Urinary bladder (tissue), 4 donors: Measurements from ENCODE around the gene GSTM2. TPM values are rescaled to one million over a fixed set of nuclear protein-coding genes. Genes with fewer than 3 reads are reported as not detected.

Experiments
- DNase-seq: peaks from one replicate; pipeline ENCODE4 v3.0.0-alpha.2; 2015; ENCODE audit errors: extremely low spot score
- H3K27ac ChIP-seq: one replicate; pipeline ENCODE4 v1.5.1; 2013; ENCODE audit warnings: low read depth, mild to moderate bottlenecking, moderate library complexity
- H3K36me3 ChIP-seq: one replicate; pipeline ENCODE4 v1.6.1; 2013; ENCODE audit warnings: mild to moderate bottlenecking, moderate library complexity; ENCODE audit not compliant: insufficient read depth
- H3K4me1 ChIP-seq: one replicate; pipeline ENCODE4 v1.6.1; 2013; ENCODE audit warnings: mild to moderate bottlenecking, moderate library complexity; ENCODE audit not compliant: insufficient read depth
- H3K4me3 ChIP-seq: one replicate; pipeline ENCODE4 v1.5.1; 2013; ENCODE audit warnings: low read depth, low read length
- WGBS: extraction: QIAGEN DNeasy Blood & Tissue Kit; methylation state at CpG from one replicate; pipeline ENCODE4 v1.1.7; 2013; 5-methylcytosine and 5-hydroxymethylcytosine counted together
- polyA plus RNA-seq: library from polyadenylated mRNA; stranded (reverse); fragments of 200-250 nt; gene quantifications from one replicate; pipeline ENCODE4 v1.2.3, GENCODE V29; 2013
- total RNA-seq: library from RNA; depleted of rRNA; stranded (reverse); fragments of >200 nt; gene quantifications from one replicate; pipeline ENCODE4 v1.2.3, GENCODE V29; 2014
- donor health status: healthy with polysubstance abuse.
- donor health status: healthy.

Gene GSTM2
- total RNA-seq (78.0 TPM), polyA plus RNA-seq (77.9 TPM)

DNA sequence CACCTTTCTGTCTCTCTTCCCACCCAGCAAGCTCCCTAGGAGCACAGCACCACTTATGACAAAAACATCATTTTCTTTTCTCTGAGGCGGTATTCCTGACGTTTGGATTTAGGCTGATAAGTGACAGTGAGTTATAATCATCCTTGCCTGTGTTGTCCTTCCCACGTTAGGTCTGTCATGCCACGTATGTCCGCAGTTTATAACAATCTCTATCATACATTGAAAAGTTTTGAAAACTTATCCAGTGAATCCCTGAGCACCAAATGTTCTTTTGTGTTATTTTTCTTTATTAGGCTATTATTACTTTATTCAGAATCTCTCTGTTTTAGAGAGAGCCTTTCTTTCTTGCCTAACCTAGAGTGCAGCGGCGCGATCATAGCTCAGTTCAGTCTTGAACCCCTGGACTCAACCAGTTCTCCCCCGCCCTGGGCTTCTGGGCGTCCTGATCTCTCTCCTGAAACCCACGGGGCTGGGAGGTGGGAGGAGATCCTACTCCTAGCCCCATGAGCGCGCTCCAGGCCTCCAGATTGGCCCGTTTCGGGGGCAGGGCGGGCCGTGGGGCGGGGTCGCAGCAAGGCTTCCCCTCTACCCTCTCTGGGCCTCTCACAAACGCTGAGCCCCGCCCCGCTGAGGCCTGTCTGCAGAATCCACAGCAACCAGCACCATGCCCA is at the start of gene GSTM2:
Gene GSTM2 (plus strand): TSS at position 606 of the 671 bp plus-strand sequence. CDS start 59 bp downstream, at position 665.
- H3K4me1 ChIP-seq = no peaks in the 10 kb centered on the region
- peak; percentile 86 for DNase-seq
- H3K4me3 ChIP-seq = peak within 1 kb of the TSS; percentile 78
- peak within 1 kb of the TSS; percentile 28 for H3K27ac ChIP-seq
- 8% methylated on average over 22 of the region's 22 CpGs for WGBS
- H3K36me3 ChIP-seq = peaks cover 4% of the 10 kb centered on the region

DNA sequence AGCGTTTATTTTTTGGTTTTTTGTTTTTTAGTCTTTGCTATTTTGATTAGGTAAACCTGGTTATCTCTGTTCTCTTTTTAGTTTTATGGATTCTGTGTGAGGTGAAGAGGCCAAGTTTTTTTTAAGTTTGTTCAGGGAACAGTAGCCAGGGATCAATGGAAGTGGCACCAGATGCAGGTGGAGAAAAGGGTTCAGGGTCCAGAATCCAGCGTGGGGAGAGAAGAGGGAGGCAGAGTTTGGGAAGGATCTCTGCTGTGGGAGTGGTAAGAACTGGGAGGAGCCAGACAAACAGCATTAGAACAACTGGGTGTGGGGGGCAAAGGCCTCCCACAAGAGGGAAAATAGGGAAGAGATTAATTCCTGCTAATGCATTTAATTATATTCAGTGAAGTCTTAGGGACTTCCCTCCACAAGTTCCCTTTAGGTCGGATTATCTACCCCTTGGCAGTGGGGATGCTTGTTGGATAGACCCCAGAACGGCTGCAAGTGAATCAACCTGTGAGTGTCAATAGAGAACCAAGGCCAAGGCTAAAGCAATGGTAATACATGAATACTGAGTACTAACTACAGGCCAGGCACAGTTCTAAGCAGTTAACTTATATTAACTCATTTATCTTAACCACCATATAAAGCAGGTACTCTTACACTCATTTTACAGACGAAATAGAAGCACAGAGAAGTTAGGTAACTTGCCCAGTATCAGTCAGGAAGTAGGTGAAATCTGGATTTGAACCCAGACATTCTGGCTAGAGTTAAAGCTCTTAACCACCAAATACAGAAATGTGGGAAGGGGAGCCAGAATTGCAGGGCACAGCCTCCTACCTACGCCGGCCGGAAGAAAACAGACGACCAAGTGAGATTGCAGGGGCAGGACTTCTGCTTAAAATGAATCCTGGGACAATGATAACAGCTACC is 48.9 kb upstream of the GSTM2 start:
- no peak for DNase-seq
- 49% methylated on average over 9 of the region's 9 CpGs for WGBS
- Histone ChIP-seq H3K27ac (no peak overlapping the region), H3K4me1 (no peaks in the 10 kb centered on the region), H3K4me3 (peak overlapping the region; percentile 58), H3K36me3 (no peaks in the 10 kb centered on the region)

DNA sequence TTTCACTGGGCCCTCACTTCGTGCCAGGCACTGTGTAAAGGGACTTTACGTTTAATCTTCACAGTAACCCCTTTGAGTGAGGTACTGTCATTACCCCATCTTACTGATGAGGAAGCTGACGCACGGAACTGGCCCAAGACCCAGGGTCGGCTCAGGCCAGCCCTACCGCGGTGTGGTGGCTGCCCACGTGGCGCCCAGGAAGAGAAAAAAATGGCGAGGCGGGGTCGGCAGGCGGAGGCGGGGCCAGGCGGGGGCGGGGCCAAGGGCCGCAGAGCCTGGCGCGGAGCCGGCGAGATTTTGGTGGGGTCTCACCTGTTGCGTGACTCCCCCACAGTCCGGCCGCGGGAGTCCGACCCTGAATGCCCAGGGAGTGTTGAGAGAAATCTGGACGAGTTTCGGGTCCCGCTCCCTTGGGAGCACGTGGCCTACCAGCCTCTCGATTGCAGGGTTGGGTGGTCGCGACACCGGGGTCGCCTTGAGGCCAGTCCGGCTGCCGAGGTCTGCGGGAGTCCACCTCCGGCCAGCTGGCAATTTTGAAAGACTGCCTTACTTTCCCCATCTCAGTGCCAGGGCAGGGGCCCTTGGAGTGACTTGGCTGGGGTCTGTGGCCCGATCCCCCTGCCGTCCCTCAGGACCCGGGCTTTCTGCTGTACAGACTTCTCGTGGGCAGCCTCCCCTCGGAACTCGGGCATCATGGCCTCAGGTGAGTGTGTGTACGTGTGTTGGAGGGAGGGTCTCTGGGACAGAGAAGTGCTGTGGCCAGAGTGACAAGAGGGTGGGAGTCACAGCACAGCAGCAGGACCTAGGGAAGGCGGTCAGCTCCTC is 48.1 kb upstream of the GSTM2 start, which contains the start of the genes AMPD2 and GNAT2:
Gene AMPD2 (plus strand): TSS at position 262 of the 825 bp plus-strand sequence. CDS start 1,339 bp downstream, outside the sequence.
Gene GNAT2 (minus strand): TSS at position 41 of the 825 bp plus-strand sequence. CDS start 6,746 bp downstream, outside the sequence.
- Histone ChIP-seq H3K4me1 (no peaks in the 10 kb centered on the region), H3K4me3 (peak within 1 kb of the TSS; percentile 58), H3K27ac (peak within 1 kb of the TSS; percentile 80), H3K36me3 (no peaks in the 10 kb centered on the region)
- DNase-seq = no peak
- under 1% methylated on average over 47 of the region's 47 CpGs for WGBS

DNA sequence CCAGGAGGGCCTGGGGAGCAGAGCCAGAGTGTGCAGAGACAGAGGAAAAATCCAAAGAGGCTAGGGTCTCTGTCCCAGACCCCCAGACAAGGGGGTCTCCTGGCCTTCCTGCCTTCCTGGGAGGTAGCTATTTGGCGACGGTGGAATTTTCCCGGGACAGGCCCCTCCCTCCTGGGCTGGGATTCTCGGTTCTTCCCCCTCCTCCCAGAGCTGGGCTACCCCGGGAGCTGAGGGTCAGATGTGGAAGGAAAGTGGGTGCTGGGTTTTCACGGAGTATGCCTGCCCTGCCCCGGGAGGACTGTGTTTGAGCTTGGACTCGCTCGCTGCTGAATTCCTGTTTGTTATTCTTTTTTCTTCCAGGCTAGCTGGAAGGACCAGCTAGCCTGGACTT is 47.5 kb upstream of the GSTM2 start:
- DNase-seq = no peak
- peak overlapping the region; percentile 58 for H3K4me3 ChIP-seq
- no peaks in the 10 kb centered on the region for H3K4me1 ChIP-seq
- 0% methylated on average over 9 of the region's 9 CpGs for WGBS
- no peaks in the 10 kb centered on the region for H3K36me3 ChIP-seq
- peak overlapping the region; percentile 80 for H3K27ac ChIP-seq

DNA sequence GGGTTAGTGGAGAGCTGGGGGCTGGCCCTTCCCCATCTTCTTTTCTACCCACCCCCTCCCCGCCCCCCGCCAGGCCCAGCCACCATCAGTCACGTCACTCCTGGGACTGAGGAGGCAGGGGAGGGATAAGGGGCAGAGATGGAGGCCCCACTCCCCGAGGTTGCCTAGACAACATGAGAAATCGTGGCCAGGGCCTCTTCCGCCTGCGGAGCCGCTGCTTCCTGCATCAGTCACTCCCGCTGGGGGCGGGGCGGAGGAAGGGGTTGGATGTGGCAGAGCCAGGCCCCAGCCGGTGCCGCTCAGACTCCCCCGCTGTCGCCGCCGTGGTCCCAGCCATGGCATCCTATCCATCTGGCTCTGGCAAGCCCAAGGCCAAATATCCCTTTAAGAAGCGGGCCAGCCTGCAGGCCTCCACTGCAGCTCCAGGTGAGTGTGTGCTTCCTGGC is 47.0 kb upstream of the GSTM2 start:
- DNase-seq = peak; percentile 90
- H3K27ac ChIP-seq = peak overlapping the region; percentile 80
- no peaks in the 10 kb centered on the region for H3K36me3 ChIP-seq
- no peaks in the 10 kb centered on the region for H3K4me1 ChIP-seq
- WGBS = under 1% methylated on average over 18 of the region's 18 CpGs
- peak overlapping the region; percentile 58 for H3K4me3 ChIP-seq

DNA sequence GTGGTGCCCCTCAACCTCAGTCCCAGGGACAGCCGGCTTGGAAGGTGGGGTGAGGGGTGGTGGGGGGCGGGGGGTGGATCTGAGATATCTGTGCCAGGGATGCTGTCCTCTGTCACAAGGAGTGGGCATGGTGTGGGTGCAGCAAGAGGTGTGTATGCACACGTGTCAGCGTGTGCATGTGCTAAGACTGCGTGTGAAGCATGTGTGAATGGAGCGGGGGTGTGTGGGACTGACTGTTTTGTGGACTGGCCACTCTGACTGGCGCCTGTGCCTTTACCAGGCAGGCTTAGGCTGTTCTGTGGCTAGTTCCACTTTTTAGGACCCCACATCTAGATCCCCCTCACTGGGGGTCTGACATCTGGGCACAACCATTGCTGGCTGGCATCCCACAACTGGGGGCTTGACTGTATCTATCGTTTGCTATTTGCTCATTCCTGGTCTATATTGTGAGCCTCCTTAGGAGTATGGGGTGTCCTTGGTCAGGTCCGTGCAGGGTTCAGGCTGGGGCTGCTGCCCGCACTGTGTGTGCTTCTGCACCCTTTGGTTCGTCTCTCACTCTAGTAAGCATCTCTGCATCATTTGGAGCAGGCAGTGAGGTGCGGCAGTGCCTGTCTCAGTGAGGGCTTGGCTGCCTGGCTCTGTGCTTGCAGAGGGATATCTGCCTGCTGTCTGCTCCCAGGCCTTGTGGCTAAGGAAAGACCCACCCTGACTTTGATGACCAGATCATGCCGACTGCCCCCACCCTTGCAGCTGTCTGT is 46.3 kb upstream of the GSTM2 start:
- no peaks in the 10 kb centered on the region for H3K36me3 ChIP-seq

DNA sequence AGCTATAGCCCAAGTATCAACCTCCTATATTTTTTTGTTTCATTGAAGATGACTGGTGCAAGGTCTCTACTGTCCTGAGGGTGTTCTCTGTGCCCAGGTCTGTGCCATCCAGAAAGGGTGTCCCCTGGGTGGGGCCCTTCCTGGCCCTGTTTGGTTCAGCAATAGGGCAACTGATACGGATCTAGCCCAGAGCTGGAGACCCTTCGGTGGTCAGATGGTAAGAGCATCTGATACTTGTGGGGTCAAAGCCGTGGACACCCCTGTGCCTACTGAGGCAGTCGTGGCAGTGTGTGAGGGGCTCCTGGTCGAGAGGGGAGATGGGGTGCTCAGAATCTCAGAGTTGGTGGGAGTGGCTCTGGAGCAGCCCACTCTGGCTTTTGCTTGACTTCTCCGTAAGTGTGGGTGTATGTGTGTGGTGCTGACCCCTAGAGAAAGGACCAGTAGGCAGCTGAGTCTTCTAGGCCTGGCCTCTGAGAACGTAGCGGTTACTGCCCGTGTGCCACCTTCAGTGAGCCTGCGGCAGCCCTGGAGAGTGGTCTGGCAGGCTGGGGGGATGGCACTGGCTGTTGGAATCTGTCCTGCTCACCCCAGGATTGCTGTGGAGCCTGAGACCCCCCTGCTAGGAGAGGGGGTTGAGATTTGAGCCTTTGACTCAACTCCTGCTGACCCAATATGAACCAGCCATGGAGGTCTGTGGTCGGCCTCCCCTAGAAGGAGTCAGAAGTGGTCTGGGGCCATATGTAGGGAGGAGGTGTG is 45.5 kb upstream of the GSTM2 start:
- H3K4me3 ChIP-seq = no peak overlapping the region
- H3K27ac ChIP-seq = no peak overlapping the region
- DNase-seq = no peak
- H3K36me3 ChIP-seq = peaks cover 3% of the 10 kb centered on the region
- H3K4me1 ChIP-seq = no peaks in the 10 kb centered on the region
- 83% methylated on average over 11 of the region's 11 CpGs for WGBS

More for the DNA sequence above, 46.3 kb upstream of the GSTM2 start:
- no peak overlapping the region for H3K27ac ChIP-seq
- WGBS = 38% methylated on average over 13 of the region's 13 CpGs
- peak overlapping the region; percentile 58 for H3K4me3 ChIP-seq
- no peaks in the 10 kb centered on the region for H3K4me1 ChIP-seq
- DNase-seq = no peak

DNA sequence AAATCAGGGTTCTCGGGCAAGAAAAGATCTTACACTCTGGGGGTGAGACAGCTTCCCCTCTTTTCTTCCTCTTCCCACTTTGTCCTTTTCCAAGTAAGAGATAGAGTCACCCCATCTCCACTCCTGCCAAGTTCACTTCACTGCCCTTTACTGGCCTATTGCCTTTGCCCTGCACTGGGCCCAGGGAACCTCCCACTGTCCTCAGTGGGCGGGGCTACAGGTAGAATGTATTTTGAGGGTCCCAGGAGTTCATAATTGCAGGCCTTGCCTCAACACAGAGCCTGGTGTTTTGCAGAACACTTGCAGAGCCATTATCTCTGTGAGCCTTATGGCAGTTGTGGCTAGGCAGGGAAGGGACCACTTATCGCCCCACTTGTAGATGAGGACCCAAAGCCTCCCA is 45.0 kb upstream of the GSTM2 start:
- no peak for DNase-seq
- 92% methylated on average over 3 of the region's 3 CpGs for WGBS

DNA sequence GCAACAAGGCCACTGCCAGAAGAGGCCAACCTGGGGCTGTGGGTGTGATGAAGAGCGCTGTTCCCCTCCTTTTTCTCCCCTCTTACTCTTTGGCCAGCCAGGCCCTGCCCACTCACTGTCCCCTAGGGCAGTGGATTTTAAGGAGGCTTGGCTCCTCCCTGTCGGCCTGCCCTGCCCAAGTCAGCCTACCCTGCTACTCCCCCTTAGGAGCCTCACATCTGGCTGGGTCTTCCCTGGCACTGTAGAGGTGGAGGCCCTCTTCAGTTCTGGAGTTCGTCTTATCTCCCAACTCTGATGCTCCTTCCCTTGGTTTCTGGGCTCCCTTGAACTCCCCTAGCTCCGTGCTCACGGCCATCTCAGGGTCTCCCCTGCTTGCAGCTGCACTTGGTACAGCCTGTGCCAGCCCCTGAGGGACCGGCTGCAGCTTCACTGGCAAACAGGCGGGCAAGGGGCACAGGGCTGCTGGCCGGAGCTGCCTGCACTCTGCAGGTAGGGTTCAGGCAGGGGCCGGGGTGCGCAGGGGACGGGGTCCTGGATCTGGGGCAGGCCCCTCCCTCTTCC is 44.2 kb upstream of the GSTM2 start:
- 49% methylated on average over 11 of the region's 11 CpGs for WGBS
- Histone ChIP-seq H3K4me1 (no peaks in the 10 kb centered on the region), H3K36me3 (peaks cover 3% of the 10 kb centered on the region), H3K27ac (no peak overlapping the region), H3K4me3 (no peak overlapping the region)
- no peak for DNase-seq

More for the DNA sequence above, 45.0 kb upstream of the GSTM2 start:
- Histone ChIP-seq H3K27ac (no peak overlapping the region), H3K4me3 (no peak overlapping the region), H3K4me1 (no peaks in the 10 kb centered on the region), H3K36me3 (peaks cover 3% of the 10 kb centered on the region)

DNA sequence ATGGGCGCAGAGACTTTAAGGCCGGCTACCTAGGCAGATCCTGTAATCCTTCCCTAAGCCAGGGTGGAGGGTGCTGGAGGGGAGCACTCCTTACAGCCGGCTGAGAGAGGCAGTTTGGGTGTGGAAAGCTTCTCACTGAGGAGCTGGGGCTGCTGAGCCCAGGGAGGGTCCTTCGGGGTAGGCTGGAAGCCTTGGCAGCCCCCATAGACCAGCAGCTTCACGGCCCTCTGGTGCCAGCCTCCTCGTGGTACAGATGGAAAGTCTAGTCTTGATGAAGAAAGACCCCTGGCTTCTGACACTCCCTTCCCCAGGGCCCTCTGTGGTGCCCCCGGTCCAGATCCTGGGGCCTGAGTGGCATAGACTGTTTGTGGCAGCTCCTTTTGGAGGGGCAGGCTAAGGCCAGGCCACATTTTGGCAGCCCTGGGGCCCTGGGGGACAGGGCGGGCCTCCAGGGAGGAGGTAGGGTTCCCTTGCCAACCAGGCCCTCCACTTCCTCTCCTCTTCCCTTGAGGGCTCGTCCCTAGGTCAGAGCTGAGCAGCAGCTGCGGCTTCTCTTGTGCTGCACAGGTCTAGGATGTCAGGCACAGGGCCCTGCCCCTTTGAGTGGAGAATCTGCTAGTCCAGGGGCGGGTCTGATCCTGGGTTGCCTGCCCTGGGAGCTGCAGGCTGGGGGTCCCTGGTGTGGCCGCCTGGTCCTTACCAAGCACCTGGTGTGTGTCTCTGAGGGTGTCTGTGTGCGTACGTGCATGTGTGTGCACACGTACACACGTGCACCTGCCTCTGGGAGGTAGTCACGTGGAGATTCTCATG is 43.5 kb upstream of the GSTM2 start:
- Histone ChIP-seq H3K27ac (no peak overlapping the region), H3K4me3 (no peak overlapping the region), H3K36me3 (peaks cover 3% of the 10 kb centered on the region), H3K4me1 (no peaks in the 10 kb centered on the region)
- DNase-seq = no peak
- WGBS = 69% methylated on average over 17 of the region's 17 CpGs

DNA sequence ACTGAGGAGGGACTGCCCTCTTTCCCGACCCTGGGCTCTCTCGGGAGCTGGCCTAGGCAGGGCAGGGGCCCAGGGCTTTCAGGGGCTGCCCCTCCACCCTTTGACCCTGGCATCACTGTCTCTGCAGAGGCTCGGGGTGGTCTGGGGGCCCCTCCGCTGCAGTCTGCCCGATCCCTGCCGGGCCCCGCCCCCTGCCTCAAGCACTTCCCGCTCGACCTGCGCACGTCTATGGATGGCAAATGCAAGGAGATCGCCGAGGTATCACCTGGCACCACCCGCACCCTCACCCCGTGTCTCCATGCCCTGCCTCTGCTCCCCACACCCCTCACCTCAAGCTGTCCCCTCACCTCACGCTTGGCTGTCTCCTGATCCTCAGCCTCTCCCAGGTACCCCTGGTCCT is 42.7 kb upstream of the GSTM2 start:
- no peaks in the 10 kb centered on the region for H3K4me1 ChIP-seq
- H3K27ac ChIP-seq = no peak overlapping the region
- no peak overlapping the region for H3K4me3 ChIP-seq
- H3K36me3 ChIP-seq = peaks cover 3% of the 10 kb centered on the region
- WGBS = 77% methylated on average over 16 of the region's 16 CpGs
- no peak for DNase-seq
